H1 (cell line): ENCODE results near the gene TLR5. TPM values are rescaled to one million over a fixed set of nuclear protein-coding genes. Genes with fewer than 3 reads are reported as not detected.

Experiments used
- CBX8 ChIP-seq: fragments of 300-800, 300-1000 bp; sonication (generic); IDR thresholded peaks from 2 replicates; pipeline ENCODE4 v1.7.1; 2016; ENCODE audit warnings: low read depth, low read length, borderline replicate concordance
- CHD2 ChIP-seq: IDR thresholded peaks from 2 replicates; pipeline ENCODE4 v1.6.1; 2012; ENCODE audit warnings: low read length, improper control_type of control experiment
- HDAC2 ChIP-seq, 2 experiments: fragments of 300-600 bp in 1 of 2; sonication (generic) in 1 of 2; IDR thresholded peaks; 2 replicates each; pipeline ENCODE4 v1.6.1; 2011 to 2012; ENCODE audit warnings: low read depth in 2 of 2, low read length in 2 of 2, mild to moderate bottlenecking in 2 of 2, moderate library complexity in 2 of 2, borderline replicate concordance in 1 of 2, inconsistent platforms in 1 of 2
- PHF8 ChIP-seq: fragments of 200-600 bp; sonication (generic); conservative IDR thresholded peaks from 2 replicates; pipeline ENCODE4 v1.7.1; 2012; ENCODE audit warnings: low read depth, mild to moderate bottlenecking, inconsistent platforms, low read length, moderate library complexity
- RXRA ChIP-seq: IDR thresholded peaks from 2 replicates; pipeline ENCODE4 v1.6.1; 2011; ENCODE audit warnings: low read depth, mild to moderate bottlenecking, low read length, moderate library complexity; ENCODE audit not compliant: insufficient read depth
- SAP30 ChIP-seq: fragments of 300-600 bp; sonication (generic); IDR thresholded peaks from 2 replicates; pipeline ENCODE4 v1.7.1; 2012; ENCODE audit warnings: low read length, moderate library complexity, mild to moderate bottlenecking, inconsistent platforms; ENCODE audit not compliant: insufficient read depth, insufficient replicate concordance
- SIRT6 ChIP-seq: IDR thresholded peaks from one replicate; pipeline ENCODE4 v1.7.1; 2012; ENCODE audit warnings: low read length, inconsistent platforms
- TCF12 ChIP-seq: IDR thresholded peaks from 2 replicates; pipeline ENCODE4 v1.6.1; 2011; ENCODE audit warnings: low read depth, mild to moderate bottlenecking, low read length
- polyA plus RNA-seq, 7 experiments: library from polyadenylated mRNA; depleted of rRNA in 3 of 7; stranded (reverse) in 5 of 7; unstranded in 2 of 7; fragments of >200 nt in 5 of 7; fragments of 200-250 nt in 2 of 7; gene quantifications; 1 replicate in 5 of 7; 2 replicates in 1 of 7; 4 replicates in 1 of 7; pipeline versions ENCODE4 v1.2.1 to v1.2.3, GENCODE V29; 2011 to 2013; ENCODE audit warnings: missing spikeins in 2 of 7, mixed read lengths in 2 of 7
- total RNA-seq: library from RNA; stranded (reverse); fragmentation: NEBNext Ultra II Directional; extraction: Animal tissue kit (Norgen Biotek cat#: 25700); gene quantifications from 2 replicates; pipeline ENCODE4 v1.2.1, GENCODE V29; 2021

TLR5 gene
- total and polyA plus RNA-seq, 2 of the 8 experiments (the other 6 are each of a cell fraction or from before 2014, with no cell fraction given) = 0.35 to 0.74 TPM

DNA sequence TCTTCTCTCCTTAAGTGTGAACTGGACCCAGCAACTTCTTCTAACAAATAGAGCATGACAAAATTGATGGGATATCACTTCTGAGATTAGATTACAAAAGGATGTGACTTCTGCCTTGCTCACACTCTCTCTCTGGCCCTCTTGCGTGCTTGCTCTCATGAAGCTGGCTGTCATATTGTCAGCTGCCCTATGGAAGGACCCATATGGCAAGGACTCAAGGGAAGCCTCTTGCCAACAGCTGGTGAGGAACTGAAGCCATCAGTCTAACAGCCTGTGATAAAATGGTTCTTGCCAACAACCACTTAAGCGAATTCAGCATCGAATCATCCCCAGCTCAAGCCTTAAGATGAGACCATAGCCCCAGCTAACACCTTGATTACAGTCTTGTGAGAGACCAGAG, 4.8 kb upstream of the TLR5 start (continued):
- TF ChIP-seq PHF8 (no peak), RXRA (no peak), CBX8 (no peak), SAP30 (no peak), HDAC2 (IDR thresholded peaks at IDR 0.05; ENCODE audit: borderline replicate concordance in 1 of 2, low read depth in 2 of 2, low read length in 2 of 2) (no peak), CHD2 (no peak), SIRT6 (no peak), TCF12 (no peak)
